HG03558 (cell line): ENCODE results near the gene GNB1L.

Experiments
- ATAC-seq: cut with Tn5 transposase; IDR thresholded peaks from one replicate; pipeline ENCODE4 v1.9.1; 2021; ENCODE audit warnings: moderate number of reproducible peaks; ENCODE audit not compliant: unreplicated experiment; ENCODE audit errors: extremely low read depth

GNB1L gene

GRCh38 chr22:19743081-19743480 lies 111.6 kb downstream of the GNB1L start:
- ATAC-seq = no peak

DNA sequence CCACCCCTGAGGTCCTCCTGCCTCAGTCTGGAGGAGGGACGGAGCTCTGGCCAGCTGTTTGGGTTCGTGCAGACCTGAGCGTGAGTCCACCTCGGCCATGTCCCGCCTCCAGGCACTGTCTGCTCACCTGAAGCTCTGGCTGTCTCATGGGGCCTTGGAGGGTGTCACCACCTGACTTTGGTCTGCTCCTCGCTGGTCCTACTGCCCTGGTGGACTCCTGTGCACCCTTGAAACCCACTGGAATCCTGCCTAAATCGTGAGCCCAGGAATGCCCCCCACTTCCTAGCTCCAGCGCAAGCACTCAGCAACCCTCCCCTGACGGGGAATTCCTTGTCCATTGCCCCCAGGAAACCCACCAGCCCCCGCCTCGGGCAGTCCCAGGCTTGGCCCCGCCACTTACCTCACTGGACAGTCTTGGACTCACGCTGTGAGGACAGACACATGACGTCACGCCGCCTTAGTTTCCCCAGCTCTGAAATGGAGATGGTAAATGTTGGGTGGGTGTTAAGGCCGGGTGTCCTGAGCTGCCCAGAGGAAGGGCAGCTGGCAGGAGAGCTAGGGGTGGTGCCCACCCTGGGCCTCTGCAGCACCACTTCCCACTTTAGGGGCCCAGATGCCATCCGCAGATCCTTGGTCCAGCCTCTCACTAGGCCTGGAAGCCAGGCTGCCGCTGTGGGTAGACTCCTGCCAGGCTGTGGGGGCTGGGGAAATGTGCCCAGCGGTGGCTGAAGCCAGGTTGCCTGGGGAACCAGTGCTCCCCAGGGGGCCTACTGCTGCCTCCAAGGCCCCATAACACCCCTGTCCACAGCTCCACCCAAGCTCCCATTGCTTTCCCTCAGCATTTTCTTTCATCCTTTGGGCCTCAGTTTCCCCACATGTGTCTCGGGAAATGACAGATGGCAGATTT lies 112.3 kb downstream of the GNB1L start:
- no peak for ATAC-seq

DNA sequence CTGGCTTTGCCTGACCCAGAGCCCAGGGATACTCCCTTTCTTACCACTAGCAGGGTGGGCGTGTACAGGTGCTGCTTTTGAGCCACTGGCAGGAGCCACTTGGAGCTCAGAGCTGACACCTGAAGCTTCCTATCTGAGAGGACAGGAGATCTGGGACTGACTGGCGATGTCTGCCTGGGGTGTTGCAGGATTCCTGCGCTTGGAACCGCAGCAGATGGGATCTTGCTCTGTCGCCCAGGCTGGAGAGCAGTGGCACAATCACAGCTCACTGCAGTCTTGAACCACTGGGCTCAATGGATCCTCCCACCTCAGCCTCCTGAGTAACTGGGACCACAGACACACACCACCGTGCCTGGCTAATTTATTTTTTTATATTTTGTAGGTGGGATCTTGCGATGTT lies 113.6 kb downstream of the GNB1L start:
- ATAC-seq = no peak

DNA sequence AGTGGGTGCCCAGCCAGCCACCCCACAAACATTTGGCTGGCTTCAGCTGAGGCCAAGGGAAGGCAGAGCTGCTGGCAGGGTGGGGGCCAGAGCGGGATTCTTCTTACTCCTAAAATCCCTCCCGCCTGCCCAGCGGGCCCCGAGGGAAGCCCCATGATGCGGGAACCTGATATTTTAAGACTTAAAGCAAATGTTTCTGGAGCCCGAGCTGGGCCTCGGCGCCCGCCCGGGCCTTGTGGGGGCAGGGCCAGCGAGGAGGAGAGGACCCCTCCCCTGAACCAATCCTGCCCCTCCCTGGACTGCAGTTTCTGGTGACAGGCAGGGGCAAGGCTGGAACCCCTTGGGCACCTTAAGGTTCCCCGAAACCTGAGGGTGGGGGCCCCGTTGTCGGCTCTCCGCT lies 114.1 kb downstream of the GNB1L start:
- ATAC-seq = no peak

DNA sequence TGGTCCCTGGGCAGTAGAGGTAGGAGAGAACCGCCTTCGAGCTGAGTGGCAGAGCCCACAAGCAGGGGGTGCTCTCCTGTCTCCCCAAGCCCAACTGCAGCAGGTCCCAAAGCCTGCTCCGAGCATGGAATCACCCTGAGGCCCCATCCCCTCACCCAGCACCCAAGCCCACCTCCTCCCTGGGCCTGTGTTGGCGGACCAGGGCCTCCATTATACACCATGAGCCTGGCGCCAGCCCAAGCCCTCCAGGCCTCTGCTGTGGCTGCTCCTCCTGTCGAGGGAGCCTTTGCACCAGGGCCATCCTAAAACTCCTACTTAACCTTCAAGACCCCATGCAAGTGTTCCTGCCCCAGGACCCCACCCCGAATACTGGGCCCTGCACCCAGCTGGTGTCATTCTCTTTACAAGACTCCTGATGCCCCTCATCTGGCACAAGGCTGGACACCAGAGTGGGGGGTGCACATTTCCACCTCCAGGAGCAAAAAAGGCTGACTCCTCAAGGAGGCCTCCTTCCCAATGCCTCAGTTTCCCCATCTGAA lies 114.7 kb downstream of the GNB1L start:
- ATAC-seq = no peak

DNA sequence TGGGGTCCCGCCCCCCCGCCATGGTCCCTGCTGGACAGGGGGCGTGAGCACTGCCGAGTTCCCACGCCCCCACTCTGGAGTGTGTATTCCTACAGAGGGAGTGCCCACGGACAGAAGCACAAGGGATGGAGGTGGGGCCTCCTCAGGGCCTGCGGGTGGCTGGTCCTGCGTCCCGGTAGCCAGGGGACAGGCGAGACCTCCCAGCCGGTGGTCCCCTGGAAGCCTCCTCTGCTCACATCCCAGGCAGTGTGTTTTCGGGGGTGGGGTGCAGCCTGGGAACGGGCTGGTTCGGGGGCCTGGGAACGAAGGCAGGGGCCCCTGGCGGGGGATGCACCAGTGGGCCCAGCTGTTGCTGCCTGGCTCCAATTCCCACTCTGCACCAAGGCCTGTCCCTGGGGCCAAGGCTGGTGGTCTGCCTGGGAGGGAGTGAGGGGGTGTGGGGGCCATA lies 115.2 kb downstream of the GNB1L start:
- no peak for ATAC-seq

GRCh38 chr22:19738664-19739447 lies 115.8 kb downstream of the GNB1L start:
- no peak for ATAC-seq

DNA sequence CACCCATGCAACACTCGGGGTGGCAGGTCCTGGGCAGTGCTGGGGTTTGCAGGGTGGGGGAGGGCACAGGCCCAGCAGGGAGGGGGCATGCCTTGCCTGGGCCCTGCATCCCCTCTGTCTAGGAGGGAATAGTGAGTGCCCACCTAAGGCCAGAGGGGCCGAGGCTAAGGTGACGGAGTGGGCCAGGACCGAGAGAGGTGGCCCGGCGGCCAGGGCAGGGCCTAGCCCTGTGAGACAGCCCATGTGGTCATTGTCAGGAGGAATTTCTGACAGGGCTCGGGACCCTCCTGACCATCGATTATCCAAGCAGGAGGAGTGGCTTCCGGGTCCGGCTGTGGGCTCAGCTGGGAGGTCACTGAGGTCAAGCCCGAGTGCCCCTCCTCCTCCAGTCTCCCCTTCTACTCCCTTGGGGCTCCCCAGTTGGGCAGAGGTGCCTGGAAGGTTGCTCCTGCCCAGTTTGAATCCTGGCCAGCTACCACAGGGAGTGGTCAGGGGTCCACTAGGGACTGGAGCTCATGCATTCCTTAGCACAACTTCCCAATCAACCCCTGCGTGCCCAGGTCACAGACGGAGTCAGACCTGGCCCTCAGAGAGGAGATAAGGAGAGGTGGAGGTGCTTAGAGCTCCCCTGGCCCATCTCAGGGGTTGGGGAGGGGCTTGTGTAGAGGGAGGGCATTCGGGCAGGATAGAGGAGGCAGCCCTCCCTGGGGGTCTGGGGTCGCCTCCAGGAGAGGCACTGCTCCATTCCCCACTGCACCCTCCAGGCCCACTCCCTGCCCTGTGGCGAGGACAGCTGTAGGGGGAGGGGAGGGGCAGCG lies 116.6 kb downstream of the GNB1L start:
- no peak for ATAC-seq

DNA sequence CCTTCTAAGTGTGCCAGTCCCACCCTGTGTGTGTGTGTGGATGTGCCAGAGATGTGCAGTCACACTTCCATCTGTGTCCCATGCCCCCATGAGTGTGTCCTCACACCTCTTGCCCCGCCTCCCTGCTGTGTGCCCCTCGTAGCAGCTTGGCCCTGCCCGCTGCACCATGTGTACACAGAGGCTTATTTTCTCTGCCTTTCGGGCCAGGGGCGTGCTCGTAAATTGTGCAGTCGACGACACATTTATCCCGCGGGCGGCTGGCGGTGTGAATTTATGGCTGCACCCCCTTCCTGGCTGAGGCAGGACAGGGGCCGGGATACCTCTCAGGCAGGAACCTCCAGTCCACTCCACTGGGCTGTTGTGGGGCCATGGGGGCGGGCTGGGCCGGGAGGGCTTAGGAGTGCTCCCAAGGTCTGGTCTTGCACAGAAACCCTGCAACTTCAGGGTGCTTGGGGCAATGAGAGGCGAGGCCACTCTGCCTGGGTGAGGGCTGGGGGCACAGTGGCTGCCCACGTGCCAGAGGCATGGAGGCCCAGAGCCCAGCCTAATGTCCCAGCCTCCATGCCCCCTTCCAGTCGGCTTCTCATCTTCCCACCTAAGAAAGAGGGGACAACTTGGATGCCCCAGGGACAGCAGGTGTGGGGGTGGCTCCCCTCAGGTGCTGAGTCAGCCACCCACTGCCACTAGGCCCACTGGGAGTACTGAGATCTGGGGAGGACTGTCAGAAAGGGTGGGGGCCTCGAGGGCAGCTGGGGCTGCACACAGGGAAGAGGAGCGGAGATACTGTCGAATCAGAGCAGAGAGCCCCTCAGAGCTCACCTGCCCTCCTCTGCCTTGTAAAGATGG lies 118.8 kb downstream of the GNB1L start:
- no peak for ATAC-seq

GRCh38 chr22:19734837-19735382 lies 119.8 kb downstream of the GNB1L start:
- ATAC-seq = no peak

DNA sequence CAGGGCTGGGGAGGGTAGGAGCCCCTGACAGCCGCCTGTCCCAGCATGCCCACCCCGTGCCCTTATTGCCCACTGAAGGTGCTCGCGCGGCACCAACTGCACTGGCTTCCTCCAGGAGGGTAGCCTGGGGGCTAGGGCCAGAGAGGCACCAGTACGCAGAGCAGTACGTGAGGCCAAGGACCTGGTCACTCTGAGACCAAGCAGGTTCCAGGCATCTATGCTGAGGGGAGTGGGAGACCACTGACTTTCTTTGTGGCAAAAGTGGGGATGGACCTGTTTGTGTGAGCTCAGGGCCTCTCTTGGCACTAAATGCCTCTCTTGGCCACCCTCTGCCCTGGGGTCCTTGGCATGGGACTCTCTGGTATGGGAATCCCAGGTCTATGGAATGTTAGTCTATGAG lies 120.5 kb downstream of the GNB1L start:
- no peak for ATAC-seq

DNA sequence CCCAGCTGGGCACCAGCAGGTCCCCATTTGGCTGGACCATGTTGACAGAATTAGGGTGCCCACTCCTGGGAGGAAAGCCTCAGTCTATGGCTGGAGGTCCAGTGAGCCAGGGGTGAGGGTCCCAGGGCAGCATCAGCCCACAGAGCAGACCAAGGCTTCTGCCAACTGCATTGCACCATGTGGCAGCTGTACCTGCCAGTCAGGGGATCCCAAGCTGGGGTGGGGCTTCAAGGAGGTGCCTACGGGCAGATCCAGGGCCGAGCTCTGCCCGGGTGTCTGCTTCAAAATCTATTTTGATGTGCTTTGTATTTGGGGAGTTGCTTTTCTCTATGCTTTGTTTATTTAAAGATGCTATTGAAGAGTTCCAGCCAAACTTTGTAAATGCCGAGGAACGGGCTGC lies 120.9 kb downstream of the GNB1L start:
- ATAC-seq = no peak
